Right lobe of liver (tissue), 6 donors: ENCODE data around the gene AHSA1. TPM values are rescaled to one million over a fixed set of nuclear protein-coding genes. Genes with fewer than 3 reads are reported as not detected.

Experiments used
- ATAC-seq, 4 donors: fragments of 200-7000 bp; cut with Tn5 transposase; one replicate each; pipeline ENCODE4 v1.9.1; 2020; ENCODE audit warnings: mild to moderate bottlenecking in 4 of 4, moderate library complexity in 4 of 4
- DNase-seq, 3 donors: peaks; one replicate each; pipeline ENCODE4 v3.0.0-alpha.2; 2020
- H3K27ac ChIP-seq, 3 donors: fragments of 200-600 bp; one replicate each; pipeline ENCODE4 v1.8.0; 2022
- H3K27me3 ChIP-seq, 2 donors: fragments of 200-600 bp; one replicate each; pipeline ENCODE4 v1.8.0; 2022
- H3K36me3 ChIP-seq, 4 donors: fragments of 200-600 bp; sonication (generic) in 1 of 4; one replicate each; pipeline versions ENCODE4 v1.5.1 to v1.8.0; 2017 to 2022; ENCODE audit warnings: control low read depth in 1 of 4
- H3K4me1 ChIP-seq, 4 donors: fragments of 200-600 bp; sonication (generic) in 1 of 4; one replicate each; pipeline versions ENCODE4 v1.5.1 to v1.8.0; 2017 to 2022; ENCODE audit warnings: control low read depth in 1 of 4
- H3K4me3 ChIP-seq, 3 donors: fragments of 200-600 bp; one replicate each; pipeline ENCODE4 v1.8.0; 2022
- H3K9me3 ChIP-seq, 4 donors: fragments of 200-600 bp; sonication (generic) in 1 of 4; one replicate each; pipeline versions ENCODE4 v1.5.1 to v1.8.0; 2017 to 2022; ENCODE audit warnings: control low read depth in 1 of 4
- POLR2A ChIP-seq: fragments of 450-650 bp; IDR thresholded peaks from one replicate; pipeline ENCODE4 v1.6.1; 2017; ENCODE audit warnings: antibody characterized with exemption, mild to moderate bottlenecking
- WGBS: methylation state at CpG from one replicate; pipeline ENCODE4 v1.1.6; 2018; ENCODE audit warnings: low coverage, low lambda C conversion rate; ENCODE audit not compliant: insufficient coverage; ENCODE audit errors: missing lambda C conversion rate; 5-methylcytosine and 5-hydroxymethylcytosine counted together
- intact Hi-C, 2 donors: fragments of 100-400 bp; cut with DNase I; formaldehyde crosslinking; loops; one replicate each; pipeline versions ENCODE4 v1.11.2 to v1.14.1; 2022
- total RNA-seq, 6 experiments: library from RNA; depleted of rRNA in 2 of 6; stranded (reverse); fragments of >200 nt in 2 of 6; fragmentation: NEBNext Ultra II Directional in 3 of 6; extraction: Animal tissue kit (Norgen Biotek cat#: 25700) in 3 of 6; gene quantifications; one replicate each; pipeline versions ENCODE4 v1.1.0 to v1.2.4, GENCODE V29; 2016 to 2023
- TF ChIP-seq, protein P1 (sequence below), 4 donors: fragments of 200-600 bp in 3 of 4; fragments of 450-650 bp in 1 of 4; IDR thresholded peaks; one replicate each; pipeline versions ENCODE4 v1.5.1 to v1.8.0; 2016 to 2022; ENCODE audit warnings: antibody characterized with exemption in 4 of 4, mild to moderate bottlenecking in 2 of 4
- donor health status: DM: no; HTN: yes; CAD: no.
- donor health status: DM: no; HTN: no; CAD: no.
- donor health status: DM: no; HTN: no; CAD: no.
- donor health status: DM: no; HTN: yes; CAD: no.
- donor health status: DM: no; HTN: yes; CAD: no.

The AHSA1 gene
- total RNA-seq, 6 experiments from 2014 or later: 40.6 to 114 (median 77.6) TPM

DNA sequence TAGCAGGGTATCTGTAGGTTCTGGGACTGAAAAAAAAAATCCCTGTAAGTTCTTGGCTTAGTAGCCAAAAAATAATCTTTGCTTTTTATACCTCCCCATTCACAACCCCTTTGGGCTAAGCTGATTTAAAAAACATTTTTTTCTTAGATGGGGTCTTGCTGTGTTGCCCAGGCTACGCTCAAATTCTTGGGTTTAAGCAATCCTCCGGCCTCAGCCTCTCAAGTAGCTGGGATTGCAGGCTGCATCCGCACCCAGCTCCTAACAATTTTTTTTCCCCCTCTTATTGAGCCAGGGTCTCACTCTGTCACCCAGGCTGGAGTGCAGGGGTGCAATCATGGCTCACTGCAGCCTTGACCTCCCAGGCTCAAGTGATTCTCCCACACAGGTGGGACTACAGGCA is 49.9 kb downstream of the AHSA1 start:
- WGBS: 100% methylated on average over 3 of the region's 3 CpGs
- TF ChIP-seq POLR2A: no peak
- TF ChIP-seq, protein P1, sequence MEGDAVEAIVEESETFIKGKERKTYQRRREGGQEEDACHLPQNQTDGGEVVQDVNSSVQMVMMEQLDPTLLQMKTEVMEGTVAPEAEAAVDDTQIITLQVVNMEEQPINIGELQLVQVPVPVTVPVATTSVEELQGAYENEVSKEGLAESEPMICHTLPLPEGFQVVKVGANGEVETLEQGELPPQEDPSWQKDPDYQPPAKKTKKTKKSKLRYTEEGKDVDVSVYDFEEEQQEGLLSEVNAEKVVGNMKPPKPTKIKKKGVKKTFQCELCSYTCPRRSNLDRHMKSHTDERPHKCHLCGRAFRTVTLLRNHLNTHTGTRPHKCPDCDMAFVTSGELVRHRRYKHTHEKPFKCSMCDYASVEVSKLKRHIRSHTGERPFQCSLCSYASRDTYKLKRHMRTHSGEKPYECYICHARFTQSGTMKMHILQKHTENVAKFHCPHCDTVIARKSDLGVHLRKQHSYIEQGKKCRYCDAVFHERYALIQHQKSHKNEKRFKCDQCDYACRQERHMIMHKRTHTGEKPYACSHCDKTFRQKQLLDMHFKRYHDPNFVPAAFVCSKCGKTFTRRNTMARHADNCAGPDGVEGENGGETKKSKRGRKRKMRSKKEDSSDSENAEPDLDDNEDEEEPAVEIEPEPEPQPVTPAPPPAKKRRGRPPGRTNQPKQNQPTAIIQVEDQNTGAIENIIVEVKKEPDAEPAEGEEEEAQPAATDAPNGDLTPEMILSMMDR (IDR thresholded peaks at IDR 0.05): no peak
- Histone ChIP-seq H3K27ac (no peak overlapping the region), H3K27me3 (no peaks in the 10 kb centered on the region), H3K4me1 (no peaks in the 10 kb centered on the region), H3K4me3 (no peak overlapping the region), H3K9me3 (no peaks in the 10 kb centered on the region), H3K36me3 (peaks cover 0 to 26% (median 9%) of the 10 kb centered on the region in 4 donors)
- DNase-seq (no peak), ATAC-seq (no peak)
- intact Hi-C loops: no loop called here

DNA sequence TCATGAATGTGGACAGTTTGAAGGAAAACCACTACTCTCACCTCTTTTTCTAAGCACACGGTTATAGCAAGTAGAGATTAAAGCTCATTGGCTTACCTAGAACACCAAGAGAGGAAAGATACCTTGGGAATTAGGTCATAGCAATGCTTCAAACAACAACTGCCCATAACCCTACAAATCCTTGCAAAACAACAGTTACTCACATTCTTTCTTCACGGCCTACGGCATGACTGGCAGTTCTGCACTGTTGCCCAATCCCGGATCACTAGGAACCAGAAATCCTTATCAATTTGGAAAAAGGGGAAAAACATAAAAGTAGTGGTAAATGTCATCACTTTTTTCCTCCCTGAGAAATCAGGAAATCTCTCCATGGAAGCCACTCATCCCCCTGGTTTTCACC is 50.4 kb downstream of the AHSA1 start:
- DNase-seq (no peak), ATAC-seq (no peak)
- Histone ChIP-seq H3K9me3 (no peaks in the 10 kb centered on the region), H3K4me3 (no peak overlapping the region), H3K4me1 (no peaks in the 10 kb centered on the region), H3K27me3 (no peaks in the 10 kb centered on the region), H3K36me3 (peaks cover 0 to 26% (median 9%) of the 10 kb centered on the region in 4 donors), H3K27ac (no peak overlapping the region)
- WGBS: 79% methylated on average over 4 of the region's 4 CpGs
- intact Hi-C loops: no loop called here
- TF ChIP-seq, protein P1 (IDR thresholded peaks at IDR 0.05): no peak
- TF ChIP-seq POLR2A: no peak

DNA sequence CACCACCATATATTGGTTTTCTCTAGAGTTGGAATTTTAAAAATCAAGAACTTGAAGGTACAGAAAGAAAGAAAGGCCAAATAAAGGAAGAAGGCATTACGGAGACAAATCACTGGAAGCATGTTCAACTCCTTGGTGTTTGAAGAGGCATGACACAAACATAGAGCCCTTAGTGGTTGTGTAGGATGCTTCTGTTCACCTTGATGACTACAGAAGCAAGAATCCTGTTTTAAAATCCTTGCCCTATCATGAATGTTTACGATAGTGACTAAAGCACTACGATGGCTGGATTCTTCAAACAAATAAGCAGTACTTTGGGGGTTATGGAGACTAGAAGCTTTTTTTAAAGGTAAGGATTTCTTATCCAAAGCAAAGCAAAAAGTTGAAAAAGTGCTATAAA is 51.0 kb downstream of the AHSA1 start:
- TF ChIP-seq POLR2A: no peak
- TF ChIP-seq, protein P1 (IDR thresholded peaks at IDR 0.05): no peak
- intact Hi-C loops: no loop called here
- no peak for ATAC-seq
- Histone ChIP-seq H3K27ac (no peak overlapping the region), H3K4me1 (no peaks in the 10 kb centered on the region), H3K36me3 (peaks cover 0 to 26% (median 9%) of the 10 kb centered on the region in 4 donors), H3K9me3 (no peaks in the 10 kb centered on the region), H3K27me3 (no peaks in the 10 kb centered on the region), H3K4me3 (no peak overlapping the region)
- WGBS: 88% methylated on average over 2 of the region's 3 CpGs
- DNase-seq: no peak

DNA sequence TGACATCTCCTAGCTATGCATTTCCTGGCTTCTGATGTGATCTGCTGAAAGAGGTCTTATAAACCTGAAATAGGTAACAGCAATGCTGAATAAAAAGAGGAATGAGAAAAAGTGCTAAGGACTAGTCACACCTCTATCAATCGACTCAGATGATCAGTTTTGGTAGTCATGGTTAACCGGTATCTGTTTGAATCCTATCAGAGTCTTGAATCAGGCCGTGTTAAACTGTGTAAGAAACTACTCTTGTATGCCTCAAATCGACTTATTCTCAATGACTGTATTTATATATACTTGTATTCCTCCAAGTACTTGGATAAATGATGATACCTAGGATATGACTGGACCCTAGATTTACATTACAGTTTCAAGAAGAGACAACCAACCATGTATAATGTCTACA is 51.5 kb downstream of the AHSA1 start:
- no peak for TF ChIP-seq POLR2A
- TF ChIP-seq, protein P1 (IDR thresholded peaks at IDR 0.05): no peak
- 83% methylated on average over 4 of the region's 4 CpGs for WGBS
- peaks cover 0 to 26% (median 9%) of the 10 kb centered on the region in 4 donors for H3K36me3 ChIP-seq
- H3K9me3 ChIP-seq: no peaks in the 10 kb centered on the region
- no peak overlapping the region for H3K4me3 ChIP-seq
- H3K4me1 ChIP-seq: no peaks in the 10 kb centered on the region
- H3K27me3 ChIP-seq: no peaks in the 10 kb centered on the region
- no peak overlapping the region for H3K27ac ChIP-seq
- DNase-seq (no peak), ATAC-seq (no peak)
- intact Hi-C loops: no loop called here
